ENCODE data around the gene SDE2.

DNA sequence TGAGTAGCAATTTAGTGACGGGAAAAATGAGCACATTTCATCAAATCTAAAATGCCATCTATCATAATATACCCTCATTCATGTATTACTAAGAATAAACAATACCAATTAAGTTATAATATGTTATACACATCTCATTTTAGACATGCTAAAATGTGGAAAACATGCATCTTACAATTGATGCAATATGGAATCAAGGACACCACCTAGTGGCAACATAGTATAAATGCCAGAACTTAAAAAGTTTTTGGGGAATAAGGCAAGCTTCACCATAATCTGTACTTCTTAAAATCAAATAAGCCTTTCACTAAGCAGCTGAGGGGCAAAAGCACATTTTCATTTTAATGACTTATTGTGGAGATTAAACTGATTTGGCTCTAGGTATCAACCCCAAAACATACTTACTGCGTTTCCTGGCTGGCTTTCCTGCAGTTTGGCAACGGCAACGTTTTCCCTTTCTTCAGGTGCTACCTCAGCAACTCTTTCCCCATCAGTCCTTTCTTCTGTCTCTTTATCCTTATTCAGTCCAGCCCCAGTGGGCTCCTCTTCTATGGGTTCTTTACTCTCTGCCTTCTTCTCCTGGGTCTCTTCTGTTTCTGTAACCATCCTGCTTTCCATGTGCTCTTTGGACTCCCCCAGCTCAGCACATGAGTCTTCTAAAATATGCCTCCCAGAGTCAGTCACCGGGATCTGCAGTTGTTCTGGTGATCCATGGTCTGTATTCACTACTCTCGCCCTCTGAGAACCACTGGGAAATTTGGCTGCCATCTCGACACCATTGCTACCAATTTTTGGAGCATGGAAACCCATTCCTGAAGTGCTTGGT is 11.4 kb downstream of the SDE2 start:
- TF ChIP-seq CTCF (IDR thresholded peaks at IDR 0.05; ENCODE audit: insufficient read depth, low read length, poor library complexity, severe bottlenecking) (peak; percentile 74), EZH2phosphoT487 (conservative IDR thresholded peaks at IDR 0.05; ENCODE audit: low read length) (no peak)
